Ascending aorta (tissue), 2 donors: ENCODE data around the gene EEF1AKMT2. TPM values are rescaled to one million over a fixed set of nuclear protein-coding genes. Genes with fewer than 3 reads are reported as not detected.
A peak's percentile ranks its signal among the peaks of the same experiment; 100 is the strongest.

Source experiments
- DNase-seq, 2 donors: peaks; one replicate each; pipeline ENCODE4 v3.0.0-alpha.2; 2019; ENCODE audit warnings: low spot score in 2 of 2
- H3K27ac ChIP-seq, 2 donors: fragments of 200-600 bp; sonication (generic); one replicate each; pipeline ENCODE4 v1.5.1; 2016 to 2017; ENCODE audit warnings: mild to moderate bottlenecking in 1 of 2
- H3K27me3 ChIP-seq: fragments of 200-600 bp; sonication (generic); one replicate; pipeline ENCODE4 v1.5.1; 2017
- H3K36me3 ChIP-seq, 2 donors: fragments of 200-600 bp; sonication (generic); one replicate each; pipeline ENCODE4 v1.5.1; 2016
- H3K4me1 ChIP-seq, 2 donors: fragments of 200-600 bp; sonication (generic); one replicate each; pipeline ENCODE4 v1.5.1; 2016 to 2017; ENCODE audit warnings: mild to moderate bottlenecking in 1 of 2
- H3K4me3 ChIP-seq, 2 donors: fragments of 200-600 bp; sonication (generic); one replicate each; pipeline ENCODE4 v1.5.1; 2016 to 2017; ENCODE audit warnings: mild to moderate bottlenecking in 1 of 2
- H3K9me3 ChIP-seq, 2 donors: fragments of 200-600 bp; sonication (generic); one replicate each; pipeline ENCODE4 v1.5.1; 2016
- intact Hi-C: fragments of 100-400 bp; cut with DNase I; formaldehyde crosslinking; loops from one replicate; pipeline ENCODE4 v1.15.1; 2023
- total RNA-seq: library from RNA; depleted of rRNA; stranded (reverse); fragments of >200 nt; gene quantifications from one replicate; pipeline ENCODE4 v1.1.0, GENCODE V29; 2016
- TF ChIP-seq, protein P1 (sequence below), 3 experiments: fragments of 200-600 bp in 2 of 3; fragments of 450-650 bp in 1 of 3; sonication (generic) in 2 of 3; IDR thresholded peaks; one replicate each; pipeline ENCODE4 v1.5.1; 2016 to 2019; ENCODE audit warnings: antibody characterized with exemption in 3 of 3, mild to moderate bottlenecking in 1 of 3, moderate library complexity in 1 of 3

The EEF1AKMT2 gene
- total RNA-seq, 1 donor from 2014 or later, result 10.5 TPM

DNA sequence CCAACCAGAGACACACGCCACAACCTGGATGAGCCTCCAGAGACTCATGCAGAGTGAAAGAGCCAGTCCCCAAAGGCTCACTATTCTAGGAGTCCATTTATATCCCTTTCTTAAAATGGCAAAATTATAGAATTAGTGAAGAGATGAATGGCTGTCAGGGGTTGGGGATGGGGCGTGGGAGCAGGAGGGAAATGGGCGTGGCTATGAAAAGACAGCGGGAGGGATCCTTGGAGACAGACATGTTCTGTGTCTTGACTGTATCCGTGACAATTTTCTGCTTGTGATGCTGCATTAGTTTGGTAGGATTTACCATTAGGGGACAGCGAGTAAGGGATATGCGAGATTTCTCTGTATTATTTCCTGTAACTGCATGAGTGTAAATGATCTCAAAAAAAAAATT lies 80.5 kb downstream of the EEF1AKMT2 start:
- Histone ChIP-seq H3K27ac (no peak overlapping the region), H3K4me3 (no peak overlapping the region), H3K4me1 (peaks cover 0 to 15% of the 10 kb centered on the region in 2 donors), H3K9me3 (no peaks in the 10 kb centered on the region), H3K27me3 (no peaks in the 10 kb centered on the region), H3K36me3 (no peaks in the 10 kb centered on the region)
- intact Hi-C loops, result no loop called here
- TF ChIP-seq, protein P1, sequence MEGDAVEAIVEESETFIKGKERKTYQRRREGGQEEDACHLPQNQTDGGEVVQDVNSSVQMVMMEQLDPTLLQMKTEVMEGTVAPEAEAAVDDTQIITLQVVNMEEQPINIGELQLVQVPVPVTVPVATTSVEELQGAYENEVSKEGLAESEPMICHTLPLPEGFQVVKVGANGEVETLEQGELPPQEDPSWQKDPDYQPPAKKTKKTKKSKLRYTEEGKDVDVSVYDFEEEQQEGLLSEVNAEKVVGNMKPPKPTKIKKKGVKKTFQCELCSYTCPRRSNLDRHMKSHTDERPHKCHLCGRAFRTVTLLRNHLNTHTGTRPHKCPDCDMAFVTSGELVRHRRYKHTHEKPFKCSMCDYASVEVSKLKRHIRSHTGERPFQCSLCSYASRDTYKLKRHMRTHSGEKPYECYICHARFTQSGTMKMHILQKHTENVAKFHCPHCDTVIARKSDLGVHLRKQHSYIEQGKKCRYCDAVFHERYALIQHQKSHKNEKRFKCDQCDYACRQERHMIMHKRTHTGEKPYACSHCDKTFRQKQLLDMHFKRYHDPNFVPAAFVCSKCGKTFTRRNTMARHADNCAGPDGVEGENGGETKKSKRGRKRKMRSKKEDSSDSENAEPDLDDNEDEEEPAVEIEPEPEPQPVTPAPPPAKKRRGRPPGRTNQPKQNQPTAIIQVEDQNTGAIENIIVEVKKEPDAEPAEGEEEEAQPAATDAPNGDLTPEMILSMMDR (IDR thresholded peaks at IDR 0.05), result no peak
- no peak for DNase-seq

- TF ChIP-seq, protein P1 (IDR thresholded peaks at IDR 0.05), result no peak
- Histone ChIP-seq H3K4me3 (no peak overlapping the region), H3K27ac (peak overlapping the region; percentile 11 to 15), H3K27me3 (no peaks in the 10 kb centered on the region), H3K9me3 (no peaks in the 10 kb centered on the region), H3K36me3 (no peaks in the 10 kb centered on the region), H3K4me1 (peaks cover 0 to 15% of the 10 kb centered on the region in 2 donors)
- intact Hi-C loops, result no loop called here
- DNase-seq, result no peak
These were observed 81.3 kb downstream of the EEF1AKMT2 start for GRCh38 chr10:124710266-124710881.

- no peaks in the 10 kb centered on the region for H3K36me3 ChIP-seq
- TF ChIP-seq, protein P1 (IDR thresholded peaks at IDR 0.05), result no peak
- no peaks in the 10 kb centered on the region for H3K27me3 ChIP-seq
- peak in 1 of 2 donors; percentile 76 for DNase-seq
- intact Hi-C loops, result no loop called here
- H3K4me3 ChIP-seq, result no peak overlapping the region
- H3K4me1 ChIP-seq, result peaks cover 0 to 15% of the 10 kb centered on the region in 2 donors
- H3K27ac ChIP-seq, result peak overlapping the region; percentile 11 to 15
- H3K9me3 ChIP-seq, result no peaks in the 10 kb centered on the region
These were observed 81.8 kb downstream of the EEF1AKMT2 start for GRCh38 chr10:124709861-124710260.

GRCh38 chr10:124708922-124709520 lies 82.7 kb downstream of the EEF1AKMT2 start:
- Histone ChIP-seq H3K27ac (peak overlapping the region; percentile 11 to 15), H3K4me3 (no peak overlapping the region), H3K27me3 (no peaks in the 10 kb centered on the region), H3K36me3 (no peaks in the 10 kb centered on the region), H3K4me1 (peaks cover 0 to 15% of the 10 kb centered on the region in 2 donors), H3K9me3 (no peaks in the 10 kb centered on the region)
- DNase-seq, result no peak
- TF ChIP-seq, protein P1 (IDR thresholded peaks at IDR 0.05), result no peak
- intact Hi-C loops, result no loop called here

GRCh38 chr10:124708246-124708779 lies 83.4 kb downstream of the EEF1AKMT2 start:
- H3K4me1 ChIP-seq, result peaks cover 6 to 22% of the 10 kb centered on the region in 2 donors
- intact Hi-C loops, result no loop called here
- H3K9me3 ChIP-seq, result no peaks in the 10 kb centered on the region
- no peak for DNase-seq
- H3K27ac ChIP-seq, result no peak overlapping the region
- H3K27me3 ChIP-seq, result no peaks in the 10 kb centered on the region
- TF ChIP-seq, protein P1 (IDR thresholded peaks at IDR 0.05), result no peak
- H3K36me3 ChIP-seq, result no peaks in the 10 kb centered on the region
- no peak overlapping the region for H3K4me3 ChIP-seq

Other genes with a start within 250 kb of the EEF1AKMT2 start
- 52.5 TPM for gene FAM53B, start 47.5 kb downstream of the EEF1AKMT2 start, total RNA-seq
- 0.85 TPM for gene ABRAXAS2, start 9.9 kb upstream of the EEF1AKMT2 start, total RNA-seq
- gene ZRANB1, start 150.2 kb upstream of the EEF1AKMT2 start, total RNA-seq, result 24.7 TPM